ENCODE results near the gene EVI2A.
"Not testable (repeated sequence)": the region's sequence is repeated elsewhere in the genome, so short reads cannot be mapped to it uniquely, and the experiment has no call there.

The EVI2A gene

GRCh38 chr17:31321481-31321880 lies at the start of gene EVI2A:
TSS of gene EVI2A (minus strand) at chr17:31321622. CDS start at chr17:31319013, 2,609 bp downstream.
- peaks cover 41% of the 10 kb centered on the region for H3K4me1 Mint-ChIP-seq (ENCODE audit: low read depth)
- H3K27ac Mint-ChIP-seq: peak within 1 kb of the TSS; percentile 96
- H3K27me3 Mint-ChIP-seq: no peaks in the 10 kb centered on the region
- peak within 1 kb of the TSS; percentile 82 for H3K4me3 Mint-ChIP-seq
- H3K9me3 Mint-ChIP-seq: no peaks in the 10 kb centered on the region
- H3K36me3 Mint-ChIP-seq (ENCODE audit: low read depth): peaks cover 33% of the 10 kb centered on the region

- peaks cover 28% of the 10 kb centered on the region for H3K4me1 Mint-ChIP-seq (ENCODE audit: low read depth)
- no peak overlapping the region for H3K4me3 Mint-ChIP-seq
- H3K9me3 Mint-ChIP-seq: no peaks in the 10 kb centered on the region
- H3K27me3 Mint-ChIP-seq: no peaks in the 10 kb centered on the region
- peaks cover 14% of the 10 kb centered on the region for H3K36me3 Mint-ChIP-seq (ENCODE audit: low read depth)
- no peak overlapping the region for H3K27ac Mint-ChIP-seq
These were observed 47.8 kb upstream of the EVI2A start for GRCh38 chr17:31369266-31369665.

GRCh38 chr17:31366088-31366487 lies 44.7 kb upstream of the EVI2A start:
- Mint-ChIP-seq H3K27me3 (no peaks in the 10 kb centered on the region), H3K36me3 (ENCODE audit: low read depth) (peaks cover 15% of the 10 kb centered on the region), H3K9me3 (no peaks in the 10 kb centered on the region), H3K4me1 (ENCODE audit: low read depth) (peaks cover 6% of the 10 kb centered on the region), H3K4me3 (no peak overlapping the region), H3K27ac (no peak overlapping the region)

- Mint-ChIP-seq H3K27me3 (no peaks in the 10 kb centered on the region), H3K27ac (no peak overlapping the region), H3K36me3 (ENCODE audit: low read depth) (peaks cover 31% of the 10 kb centered on the region), H3K9me3 (no peaks in the 10 kb centered on the region), H3K4me3 (no peak overlapping the region), H3K4me1 (ENCODE audit: low read depth) (no peaks in the 10 kb centered on the region)
These were observed 42.6 kb upstream of the EVI2A start for GRCh38 chr17:31364012-31364411.

- Mint-ChIP-seq H3K36me3 (ENCODE audit: low read depth) (peaks cover 45% of the 10 kb centered on the region), H3K27me3 (no peaks in the 10 kb centered on the region), H3K9me3 (no peaks in the 10 kb centered on the region), H3K27ac (no peak overlapping the region), H3K4me1 (ENCODE audit: low read depth) (no peaks in the 10 kb centered on the region), H3K4me3 (no peak overlapping the region)
These were observed 36.5 kb upstream of the EVI2A start for GRCh38 chr17:31357839-31358394.

- Mint-ChIP-seq H3K27me3 (no peaks in the 10 kb centered on the region), H3K4me1 (ENCODE audit: low read depth) (no peaks in the 10 kb centered on the region), H3K27ac (no peak overlapping the region), H3K9me3 (no peaks in the 10 kb centered on the region), H3K36me3 (ENCODE audit: low read depth) (peaks cover 45% of the 10 kb centered on the region), H3K4me3 (no peak overlapping the region)
These were observed 35.7 kb upstream of the EVI2A start for GRCh38 chr17:31357091-31357490.

- Mint-ChIP-seq H3K36me3 (ENCODE audit: low read depth) (peaks cover 43% of the 10 kb centered on the region), H3K27me3 (no peaks in the 10 kb centered on the region), H3K27ac (no peak overlapping the region), H3K9me3 (no peaks in the 10 kb centered on the region), H3K4me1 (ENCODE audit: low read depth) (no peaks in the 10 kb centered on the region), H3K4me3 (no peak overlapping the region)
These were observed 34.5 kb upstream of the EVI2A start for GRCh38 chr17:31355935-31356334.

GRCh38 chr17:31349454-31349853 lies 28.0 kb upstream of the EVI2A start:
- no peaks in the 10 kb centered on the region for H3K27me3 Mint-ChIP-seq
- no peaks in the 10 kb centered on the region for H3K4me1 Mint-ChIP-seq (ENCODE audit: low read depth)
- H3K9me3 Mint-ChIP-seq: no peaks in the 10 kb centered on the region
- peaks cover 21% of the 10 kb centered on the region for H3K36me3 Mint-ChIP-seq (ENCODE audit: low read depth)
- H3K4me3 Mint-ChIP-seq: no peak overlapping the region
- H3K27ac Mint-ChIP-seq: no peak overlapping the region

- peaks cover 19% of the 10 kb centered on the region for H3K36me3 Mint-ChIP-seq (ENCODE audit: low read depth)
- H3K4me3 Mint-ChIP-seq; H3K27me3 Mint-ChIP-seq; H3K9me3 Mint-ChIP-seq; H3K4me1 Mint-ChIP-seq (ENCODE audit: low read depth); H3K27ac Mint-ChIP-seq: not testable (repeated sequence)
These were observed 23.8 kb upstream of the EVI2A start for GRCh38 chr17:31345191-31345747.

GRCh38 chr17:31339906-31340661 lies 18.7 kb upstream of the EVI2A start:
- Mint-ChIP-seq H3K27me3 (no peaks in the 10 kb centered on the region), H3K4me1 (ENCODE audit: low read depth) (no peaks in the 10 kb centered on the region), H3K27ac (no peak overlapping the region), H3K9me3 (no peaks in the 10 kb centered on the region), H3K36me3 (ENCODE audit: low read depth) (peaks cover 22% of the 10 kb centered on the region), H3K4me3 (no peak overlapping the region)

- H3K27me3 Mint-ChIP-seq: no peaks in the 10 kb centered on the region
- H3K4me3 Mint-ChIP-seq: peak overlapping the region; percentile 40
- H3K27ac Mint-ChIP-seq: peak overlapping the region; percentile 84
- H3K9me3 Mint-ChIP-seq: no peaks in the 10 kb centered on the region
- peaks cover 42% of the 10 kb centered on the region for H3K4me1 Mint-ChIP-seq (ENCODE audit: low read depth)
- H3K36me3 Mint-ChIP-seq (ENCODE audit: low read depth): peaks cover 20% of the 10 kb centered on the region
These were observed 7.8 kb upstream of the EVI2A start for GRCh38 chr17:31329221-31329620.

GRCh38 chr17:31328160-31328535 lies 6.7 kb upstream of the EVI2A start:
- peak overlapping the region; percentile 33 for H3K4me3 Mint-ChIP-seq
- H3K36me3 Mint-ChIP-seq (ENCODE audit: low read depth): peaks cover 24% of the 10 kb centered on the region

GRCh38 chr17:31327534-31328159 lies 6.2 kb upstream of the EVI2A start:
- peak overlapping the region; percentile 84 for H3K27ac Mint-ChIP-seq
- H3K27me3 Mint-ChIP-seq: no peaks in the 10 kb centered on the region
- peaks cover 24% of the 10 kb centered on the region for H3K36me3 Mint-ChIP-seq (ENCODE audit: low read depth)
- H3K4me1 Mint-ChIP-seq (ENCODE audit: low read depth): peaks cover 52% of the 10 kb centered on the region
- H3K4me3 Mint-ChIP-seq: peak overlapping the region; percentile 33
- H3K9me3 Mint-ChIP-seq: no peaks in the 10 kb centered on the region

More at GRCh38 chr17:31328160-31328535, 6.7 kb upstream of the EVI2A start:
- Mint-ChIP-seq H3K27me3 (no peaks in the 10 kb centered on the region), H3K9me3 (no peaks in the 10 kb centered on the region), H3K27ac (peak overlapping the region; percentile 84), H3K4me1 (ENCODE audit: low read depth) (peaks cover 49% of the 10 kb centered on the region)

GRCh38 chr17:31323551-31323950 lies 2.1 kb upstream of the EVI2A start:
- H3K4me3 Mint-ChIP-seq: no peak overlapping the region
- peaks cover 30% of the 10 kb centered on the region for H3K36me3 Mint-ChIP-seq (ENCODE audit: low read depth)
- H3K4me1 Mint-ChIP-seq (ENCODE audit: low read depth): peaks cover 41% of the 10 kb centered on the region
- no peaks in the 10 kb centered on the region for H3K27me3 Mint-ChIP-seq
- peak overlapping the region; percentile 81 for H3K27ac Mint-ChIP-seq
- H3K9me3 Mint-ChIP-seq: no peaks in the 10 kb centered on the region

- Mint-ChIP-seq H3K27me3 (no peaks in the 10 kb centered on the region), H3K36me3 (ENCODE audit: low read depth) (peaks cover 33% of the 10 kb centered on the region), H3K9me3 (no peaks in the 10 kb centered on the region), H3K4me1 (ENCODE audit: low read depth) (peaks cover 39% of the 10 kb centered on the region), H3K27ac (peak overlapping the region; percentile 96), H3K4me3 (peak overlapping the region; percentile 82)
These were observed 544 bp upstream of the EVI2A start for GRCh38 chr17:31321966-31322365.

Measured in stimulated activated naive CD8-positive, alpha-beta T cell treated with anti-CD3 and anti-CD28 coated beads, Interleukin-15, Interleukin-2, amounts not matched to agents 100 ng/mL and 50 ng/mL, for 24 hours (primary cell).